IMR-90 (cell line): ENCODE data around the gene OSTN. TPM values are rescaled to one million over a fixed set of nuclear protein-coding genes. Genes with fewer than 3 reads are reported as not detected.

Experiments
- ATAC-seq: fragments of 200-7000 bp; cut with Tn5 transposase; 2 replicates; pipeline ENCODE4 v1.9.1; 2020; ENCODE audit warnings: low read depth, mild to moderate bottlenecking, moderate library complexity
- BruUV-seq: library from RNA; stranded (reverse); fragments of 400-500 nt; replicated peaks from 2 replicates; lab custom pipeline; 2021; lab: Mats Ljungman, UMichigan
- CTCF ChIA-PET: fragments of 300-600 bp; formaldehyde crosslinking; extraction: SDS; loops from one replicate; lab custom pipeline; 2021; ENCODE audit warnings: antibody characterized with exemption; lab: Yijun Ruan, JAX
- POLR2A ChIA-PET: fragments of 300-600 bp; sonication (Branson Sonifier 250); formaldehyde crosslinking; loops from one replicate; lab custom pipeline; 2022; ENCODE audit warnings: antibody characterized with exemption; ENCODE audit not compliant: unreplicated experiment; lab: Charles Lee
- DNase-seq: peaks from one replicate; pipeline ENCODE4 v3.0.0; 2013
- H2AFZ ChIP-seq: replicated peaks from 2 replicates; pipeline ENCODE3; 2013; ENCODE audit warnings: low read length, mild to moderate bottlenecking; ENCODE audit not compliant: poor library complexity
- H2AK5ac ChIP-seq: 2 replicates; pipeline ENCODE4 v1.6.1; 2013; ENCODE audit warnings: low read depth, low read length, inconsistent platforms
- H2AK9ac ChIP-seq: replicated peaks from 2 replicates; pipeline ENCODE3; 2013; ENCODE audit warnings: mild to moderate bottlenecking, low read depth, low read length, moderate library complexity; ENCODE audit not compliant: poor library complexity
- H2BK120ac ChIP-seq: 2 replicates; pipeline ENCODE4 v1.6.1; 2013; ENCODE audit warnings: low read depth, low read length, inconsistent platforms
- H2BK15ac ChIP-seq: 3 replicates; pipeline ENCODE4 v1.6.1; 2013; ENCODE audit warnings: low read depth, low read length, inconsistent platforms
- H2BK20ac ChIP-seq: 2 replicates; pipeline ENCODE4 v1.6.1; 2013; ENCODE audit warnings: low read depth, mild to moderate bottlenecking, inconsistent platforms, low read length, moderate library complexity
- H2BK5ac ChIP-seq: 2 replicates; pipeline ENCODE4 v1.6.1; 2013; ENCODE audit warnings: mild to moderate bottlenecking, low read depth, low read length, inconsistent platforms; ENCODE audit not compliant: poor library complexity, severe bottlenecking
- H3K14ac ChIP-seq: replicated peaks from 2 replicates; pipeline ENCODE4 v1.6.1; 2013; ENCODE audit warnings: low read depth, low read length, inconsistent platforms
- H3K18ac ChIP-seq: 2 replicates; pipeline ENCODE4 v1.6.1; 2013; ENCODE audit warnings: low read depth, low read length, control low read depth
- H3K23ac ChIP-seq: 2 replicates; pipeline ENCODE4 v1.6.1; 2013; ENCODE audit warnings: low read depth, low read length, inconsistent platforms
- H3K27ac ChIP-seq: 2 replicates; pipeline ENCODE4 v1.5.1; 2013; ENCODE audit warnings: mild to moderate bottlenecking, control low read depth, low read length; ENCODE audit not compliant: insufficient read depth
- H3K27me3 ChIP-seq: 2 replicates; pipeline ENCODE4 v1.6.1; 2013; ENCODE audit warnings: low read length; ENCODE audit not compliant: control insufficient read depth, insufficient read depth
- H3K36me3 ChIP-seq: 2 replicates; pipeline ENCODE4 v1.6.1; 2013; ENCODE audit warnings: low read length, mixed read lengths; ENCODE audit not compliant: control insufficient read depth, insufficient read depth
- H3K4ac ChIP-seq: 2 replicates; pipeline ENCODE4 v1.6.1; 2013; ENCODE audit warnings: low read depth, low read length, inconsistent platforms
- H3K4me1 ChIP-seq: 2 replicates; pipeline ENCODE4 v1.6.1; 2013; ENCODE audit warnings: low read length, mixed read lengths; ENCODE audit not compliant: control insufficient read depth, insufficient read depth
- H3K4me2 ChIP-seq: 2 replicates; pipeline ENCODE4 v1.6.1; 2013; ENCODE audit warnings: low read depth, mild to moderate bottlenecking, control low read depth, low read length, moderate library complexity
- H3K4me3 ChIP-seq: 2 replicates; pipeline ENCODE4 v1.5.1; 2013; ENCODE audit warnings: low read depth, mild to moderate bottlenecking, control low read depth, low read length, moderate library complexity; ENCODE audit not compliant: insufficient read depth
- H3K56ac ChIP-seq: 2 replicates; pipeline ENCODE4 v1.6.1; 2013; ENCODE audit warnings: low read length, inconsistent platforms; ENCODE audit not compliant: insufficient read depth; ENCODE audit errors: extremely low read depth
- H3K79me1 ChIP-seq, 2 experiments: 2 replicates each; pipeline ENCODE4 v1.6.1; 2013; ENCODE audit warnings: low read length in 2 of 2, inconsistent platforms in 1 of 2, low read depth in 1 of 2
- H3K9ac ChIP-seq: 2 replicates; pipeline ENCODE4 v1.6.1; 2013; ENCODE audit warnings: low read depth, low read length, control low read depth
- H3K9me1 ChIP-seq: 2 replicates; pipeline ENCODE4 v1.6.1; 2013; ENCODE audit warnings: low read length, inconsistent platforms; ENCODE audit not compliant: insufficient read depth
- H3K9me3 ChIP-seq: 2 replicates; pipeline ENCODE4 v1.6.1; 2013; ENCODE audit warnings: low read length; ENCODE audit not compliant: control insufficient read depth, insufficient read depth
- H4K20me1 ChIP-seq: 2 replicates; pipeline ENCODE4 v1.6.1; 2013; ENCODE audit warnings: low read length, inconsistent platforms; ENCODE audit not compliant: insufficient read depth
- H4K5ac ChIP-seq: 2 replicates; pipeline ENCODE4 v1.6.1; 2013; ENCODE audit warnings: mild to moderate bottlenecking, low read depth, low read length, control low read depth
- H4K8ac ChIP-seq, 2 experiments: 2 replicates each; pipeline ENCODE4 v1.6.1; 2013; ENCODE audit warnings: low read depth in 2 of 2, low read length in 2 of 2, control low read depth in 1 of 2, inconsistent platforms in 1 of 2
- H4K91ac ChIP-seq: 2 replicates; pipeline ENCODE4 v1.6.1; 2013; ENCODE audit warnings: low read depth, low read length, inconsistent platforms; ENCODE audit not compliant: insufficient read depth
- BHLHE40 ChIP-seq: fragments of 150-350 bp; IDR thresholded peaks from 2 replicates; pipeline ENCODE4 v1.6.1; 2016; ENCODE audit warnings: mild to moderate bottlenecking, low read depth, low read length
- CEBPB ChIP-seq: IDR thresholded peaks from 2 replicates; pipeline ENCODE4 v1.6.1; 2012; ENCODE audit warnings: low read depth, low read length, improper control_type of control experiment
- CHD1 ChIP-seq: IDR thresholded peaks from 2 replicates; pipeline ENCODE4 v1.6.1; 2012; ENCODE audit warnings: low read depth, low read length, improper control_type of control experiment
- CTCF ChIP-seq: conservative IDR thresholded peaks from 2 replicates; pipeline ENCODE4 v1.5.1; 2012; ENCODE audit warnings: mild to moderate bottlenecking, low read depth, low read length, improper control_type of control experiment
- ELK1 ChIP-seq: fragments of 150-350 bp; IDR thresholded peaks from 2 replicates; pipeline ENCODE4 v1.6.1; 2016; ENCODE audit warnings: low read depth, mild to moderate bottlenecking, low read length, moderate library complexity, borderline replicate concordance
- FOS ChIP-seq: fragments of 150-350 bp; IDR thresholded peaks from 2 replicates; pipeline ENCODE4 v1.6.1; 2016; ENCODE audit warnings: low read depth, low read length
- MAFK ChIP-seq: IDR thresholded peaks from 2 replicates; pipeline ENCODE4 v1.6.1; 2012; ENCODE audit warnings: low read depth, low read length, improper control_type of control experiment
- MAZ ChIP-seq: IDR thresholded peaks from 2 replicates; pipeline ENCODE4 v1.6.1; 2012; ENCODE audit warnings: low read depth, mild to moderate bottlenecking, low read length, improper control_type of control experiment, moderate library complexity, borderline replicate concordance
- MXI1 ChIP-seq: IDR thresholded peaks from 2 replicates; pipeline ENCODE4 v1.6.1; 2012; ENCODE audit warnings: low read depth, mild to moderate bottlenecking, low read length, moderate library complexity, borderline replicate concordance
- NFE2L2 ChIP-seq: fragments of 150-350 bp; IDR thresholded peaks from 2 replicates; pipeline ENCODE4 v1.6.1; 2016; ENCODE audit warnings: low read depth, mild to moderate bottlenecking, low read length
- POLR2A ChIP-seq: IDR thresholded peaks from 2 replicates; pipeline ENCODE4 v1.6.1; 2012; ENCODE audit warnings: mild to moderate bottlenecking, low read depth, low read length
- RAD21 ChIP-seq: IDR thresholded peaks from 2 replicates; pipeline ENCODE4 v1.6.1; 2012; ENCODE audit warnings: low read length, improper control_type of control experiment
- RCOR1 ChIP-seq: IDR thresholded peaks from 2 replicates; pipeline ENCODE4 v1.6.1; 2012; ENCODE audit warnings: mild to moderate bottlenecking, low read length, improper control_type of control experiment; ENCODE audit not compliant: insufficient replicate concordance
- RFX5 ChIP-seq: IDR thresholded peaks from 2 replicates; pipeline ENCODE4 v1.8.0; 2012; ENCODE audit warnings: low read depth, mild to moderate bottlenecking, low read length, moderate library complexity
- SMC3 ChIP-seq: fragments of 150-350 bp; IDR thresholded peaks from 2 replicates; pipeline ENCODE4 v1.6.1; 2016; ENCODE audit warnings: low read depth, mild to moderate bottlenecking, antibody characterized with exemption, low read length, moderate library complexity
- USF2 ChIP-seq: fragments of 150-350 bp; IDR thresholded peaks from 2 replicates; pipeline ENCODE4 v1.6.1; 2017; ENCODE audit warnings: mild to moderate bottlenecking, antibody characterized with exemption, low read length, low read depth
- WGBS, 2 experiments: methylation state at CpG; one replicate each; pipeline versions ENCODE4 v1.1.5 to v1.1.7; 2013; ENCODE audit warnings: missing lambda C conversion rate in 2 of 2; ENCODE audit not compliant: insufficient read length in 1 of 2; ENCODE audit errors: extremely low coverage in 2 of 2; 5-methylcytosine and 5-hydroxymethylcytosine counted together
- dilution Hi-C: fragments of 300-500 bp; cut with HindIII; formaldehyde crosslinking; loops from one replicate; pipeline ENCODE4 v1.14.3; 2018; ENCODE audit warnings: low sequenced_read_pairs; ENCODE audit not compliant: unreplicated experiment
- in situ Hi-C: fragments of 300-500 bp; cut with MboI; formaldehyde crosslinking; loops from 3 replicates; pipeline ENCODE4 v1.14.3; 2019; ENCODE audit warnings: low sequenced_read_pairs, inconsistent platforms, mixed read lengths
- intact Hi-C: fragments of 100-400 bp; cut with micrococcal nuclease; formaldehyde crosslinking; loops from 2 replicates; pipeline ENCODE4 v1.10.0; 2022
- polyA plus RNA-seq, 3 experiments: library from polyadenylated mRNA; depleted of rRNA; stranded (reverse); fragments of >200 nt; gene quantifications; 2 replicates each; pipeline ENCODE4 v1.2.3, GENCODE V29; 2012; ENCODE audit warnings: low replicate concordance in 1 of 3
- total RNA-seq: library from RNA; depleted of rRNA; stranded (reverse); fragments of >200 nt; gene quantifications from 2 replicates; pipeline ENCODE4 v1.2.3, GENCODE V29; 2012

The OSTN gene
- total and polyA plus RNA-seq, 2 of the 4 experiments (the other 2 are of a cell fraction) = not detected

- no CpG with 5 or more reads among the region's 5 CpGs for WGBS, 2 experiments
- H3K4me1 ChIP-seq = peaks cover 21% of the 10 kb centered on the region
Observed at GRCh38 chr3:191240486-191240885, 41.4 kb downstream of the OSTN start.

More at GRCh38 chr3:191240486-191240885, 41.4 kb downstream of the OSTN start:
- Histone ChIP-seq H3K9me3 (no peaks in the 10 kb centered on the region), H3K18ac (peak overlapping the region; percentile 72; the same call in 1 of the 2 replicates), H2AFZ (no peak overlapping the region), H3K36me3 (no peaks in the 10 kb centered on the region), H3K79me1 (peaks cover 0 to 6% of the 10 kb centered on the region in 2 experiments; a peak in 1 of 4 replicates), H3K23ac (no peak overlapping the region), H3K9me1 (peaks cover 5% of the 10 kb centered on the region), H2AK9ac (no peak overlapping the region), H2BK5ac (peak overlapping the region; percentile 3), H3K27me3 (no peaks in the 10 kb centered on the region), H2BK15ac (peak overlapping the region; percentile 68; the same call in 2 of the 3 replicates), H2BK120ac (peak overlapping the region; percentile 75), H4K5ac (peak overlapping the region; percentile 80; the same call in 1 of the 2 replicates), H2AK5ac (peak overlapping the region; percentile 32; the same call in 1 of the 2 replicates), H3K4me3 (no peak overlapping the region), H3K56ac (no peak overlapping the region), H2BK20ac (peak overlapping the region; percentile 80; the same call in 1 of the 2 replicates), H4K20me1 (no peaks in the 10 kb centered on the region), H3K4ac (peak overlapping the region; percentile 66), H3K9ac (no peak overlapping the region), H3K27ac (no peak overlapping the region; the same call in 1 of the 2 replicates), H4K91ac (no peak overlapping the region), H4K8ac (peak overlapping the region in 1 of 2 experiments; percentile 20; a peak in 2 of 4 replicates), H3K14ac (peak overlapping the region; percentile 0; the same call in 1 of the 2 replicates), H3K4me2 (no peak overlapping the region)
- BruUV-seq = no TSS peak
- TF ChIP-seq RCOR1 (no peak), SMC3 (no peak), RAD21 (no peak), ELK1 (no peak), USF2 (no peak), MAZ (no peak), RFX5 (no peak), CEBPB (no peak), NFE2L2 (no peak), BHLHE40 (no peak), CHD1 (no peak), MAFK (no peak), POLR2A (no peak), FOS (no peak), CTCF (no peak), MXI1 (no peak)
- ChIA-PET CTCF (interaction anchor here (0.7 to 1.5 kb wide), 2 partner anchors 9 to 10 kb away, joined by 3 to 5 read pairs; no protein-coding TSS in a partner anchor), POLR2A (no interaction called here)
- DNase-seq (no peak), ATAC-seq (no peak)
- dilution Hi-C loops (no loop called here), in situ Hi-C loops (loop anchor here (10.0 kb wide), 2 partner anchors 134 to 164 kb away; no protein-coding TSS in a partner anchor), intact Hi-C loops (no loop called here)
